Measurements from ENCODE around the gene MYO5C.

DNA sequence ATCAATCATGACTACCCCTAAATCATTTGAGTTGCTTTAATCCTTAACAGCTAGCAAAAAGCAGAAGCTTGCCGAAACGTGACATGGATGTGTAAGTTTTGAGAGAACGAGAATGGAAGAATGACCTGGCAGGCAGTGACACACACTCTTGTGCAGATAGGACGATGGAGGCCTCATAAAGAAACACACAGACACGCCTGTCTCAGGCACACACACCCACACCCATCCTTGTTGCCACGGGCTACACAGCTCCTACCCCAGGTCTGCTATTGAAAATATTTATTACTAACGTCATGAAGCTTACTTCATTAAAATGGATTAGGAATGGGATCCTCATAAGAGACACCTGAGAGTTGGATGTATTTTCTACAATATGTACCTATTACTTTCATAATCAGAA, 8.5 kb downstream of the MYO5C start:
- TF ChIP-seq, protein P1, sequence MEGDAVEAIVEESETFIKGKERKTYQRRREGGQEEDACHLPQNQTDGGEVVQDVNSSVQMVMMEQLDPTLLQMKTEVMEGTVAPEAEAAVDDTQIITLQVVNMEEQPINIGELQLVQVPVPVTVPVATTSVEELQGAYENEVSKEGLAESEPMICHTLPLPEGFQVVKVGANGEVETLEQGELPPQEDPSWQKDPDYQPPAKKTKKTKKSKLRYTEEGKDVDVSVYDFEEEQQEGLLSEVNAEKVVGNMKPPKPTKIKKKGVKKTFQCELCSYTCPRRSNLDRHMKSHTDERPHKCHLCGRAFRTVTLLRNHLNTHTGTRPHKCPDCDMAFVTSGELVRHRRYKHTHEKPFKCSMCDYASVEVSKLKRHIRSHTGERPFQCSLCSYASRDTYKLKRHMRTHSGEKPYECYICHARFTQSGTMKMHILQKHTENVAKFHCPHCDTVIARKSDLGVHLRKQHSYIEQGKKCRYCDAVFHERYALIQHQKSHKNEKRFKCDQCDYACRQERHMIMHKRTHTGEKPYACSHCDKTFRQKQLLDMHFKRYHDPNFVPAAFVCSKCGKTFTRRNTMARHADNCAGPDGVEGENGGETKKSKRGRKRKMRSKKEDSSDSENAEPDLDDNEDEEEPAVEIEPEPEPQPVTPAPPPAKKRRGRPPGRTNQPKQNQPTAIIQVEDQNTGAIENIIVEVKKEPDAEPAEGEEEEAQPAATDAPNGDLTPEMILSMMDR (conservative IDR thresholded peaks at IDR 0.05; ENCODE audit: low read depth, low read length), result no peak
- no peak for TF ChIP-seq EZH2 (IDR thresholded peaks at IDR 0.05; ENCODE audit: borderline replicate concordance, low read depth, low read length, poor library complexity, severe bottlenecking)

All from A673 (cell line).